Measurements from ENCODE around the gene ARRB2.
A peak's percentile ranks its signal among the peaks of the same experiment; 100 is the strongest.
"Not testable (repeated sequence)": the region's sequence is repeated elsewhere in the genome, so short reads cannot be mapped to it uniquely, and the experiment has no call there.

Gene ARRB2

GRCh38 chr17:4701116-4701515, 9.3 kb upstream of the ARRB2 start:
- DNase-seq (ENCODE audit: low read depth) = no peak

GRCh38 chr17:4703330-4703691, 7.1 kb upstream of the ARRB2 start:
- no peak for DNase-seq (ENCODE audit: low read depth)

- DNase-seq (ENCODE audit: low read depth) = not testable (repeated sequence)
Observed at GRCh38 chr17:4704574-4704907, 5.9 kb upstream of the ARRB2 start.

GRCh38 chr17:4704991-4705390, 5.4 kb upstream of the ARRB2 start:
- DNase-seq (ENCODE audit: low read depth) = no peak

GRCh38 chr17:4706121-4706520, 4.3 kb upstream of the ARRB2 start:
- no peak for DNase-seq (ENCODE audit: low read depth)

GRCh38 chr17:4708436-4708835, 2.0 kb upstream of the ARRB2 start:
- peak; percentile 22 for DNase-seq (ENCODE audit: low read depth)

- DNase-seq (ENCODE audit: low read depth) = peak; percentile 37
Observed at GRCh38 chr17:4710693-4711634, 532 bp downstream of the ARRB2 start.

GRCh38 chr17:4711661-4712181, 1.3 kb downstream of the ARRB2 start:
- DNase-seq (ENCODE audit: low read depth) = no peak

- DNase-seq (ENCODE audit: low read depth) = no peak
Observed at GRCh38 chr17:4712526-4712925, 2.1 kb downstream of the ARRB2 start.

- not testable (repeated sequence) for DNase-seq (ENCODE audit: low read depth)
Observed at GRCh38 chr17:4714340-4715062, 4.1 kb downstream of the ARRB2 start.

GRCh38 chr17:4715063-4715744, 4.8 kb downstream of the ARRB2 start:
- DNase-seq (ENCODE audit: low read depth) = peak; percentile 38

- no peak for DNase-seq (ENCODE audit: low read depth)
Observed at GRCh38 chr17:4716081-4716480, 5.6 kb downstream of the ARRB2 start.

GRCh38 chr17:4717791-4718190, 7.4 kb downstream of the ARRB2 start:
- no peak for DNase-seq (ENCODE audit: low read depth)

- no peak for DNase-seq (ENCODE audit: low read depth)
Observed at GRCh38 chr17:4718276-4718675, 7.8 kb downstream of the ARRB2 start.

GRCh38 chr17:4719146-4719545, 8.7 kb downstream of the ARRB2 start:
- DNase-seq (ENCODE audit: low read depth) = no peak

GRCh38 chr17:4719684-4720221, 9.3 kb downstream of the ARRB2 start:
- DNase-seq (ENCODE audit: low read depth) = no peak

GRCh38 chr17:4720787-4721186, 10.4 kb downstream of the ARRB2 start:
- no peak for DNase-seq (ENCODE audit: low read depth)

- no peak for DNase-seq (ENCODE audit: low read depth)
Observed at GRCh38 chr17:4721203-4722135, 11.0 kb downstream of the ARRB2 start.

- DNase-seq (ENCODE audit: low read depth) = no peak
Observed at GRCh38 chr17:4722678-4723240, 12.3 kb downstream of the ARRB2 start.

GRCh38 chr17:4724650-4725049, 14.2 kb downstream of the ARRB2 start:
- DNase-seq (ENCODE audit: low read depth) = no peak

Measured in activated T-cell treated with anti-CD3 and anti-CD28 coated beads for 1 hour (primary cell).